Measurements from ENCODE around the gene SMIM44. TPM values are rescaled to one million over a fixed set of nuclear protein-coding genes. Genes with fewer than 3 reads are reported as not detected.

Gene SMIM44
- polyA plus RNA-seq, 1 experiment, result not detected

GRCh38 chr19:3492919-3493318 is 9.7 kb upstream of the SMIM44 start:
- CTCF ChIA-PET, result interaction anchor here (1.2 kb wide), 1 partner anchor 14 kb away, joined by 3 read pairs; no protein-coding TSS in a partner anchor
- Histone ChIP-seq H3K4me3 (ENCODE audit: low read depth, low read length) (no peak overlapping the region), H3K27me3 (ENCODE audit: control insufficient read depth, insufficient read depth, low read length) (no peaks in the 10 kb centered on the region), H3K36me3 (ENCODE audit: control insufficient read depth, insufficient read depth, low read length) (peaks cover 14% of the 10 kb centered on the region)
- no peak for DNase-seq (ENCODE audit: low read depth)
- POLR2A ChIA-PET, result no interaction called here
- no peak for TF ChIP-seq CTCF (IDR thresholded peaks at IDR 0.05; ENCODE audit: insufficient read depth, low read depth, low read length)

- POLR2A ChIA-PET, result no interaction called here
- DNase-seq (ENCODE audit: low read depth), result no peak
- no peaks in the 10 kb centered on the region for H3K27me3 ChIP-seq (ENCODE audit: control insufficient read depth, insufficient read depth, low read length)
- H3K4me3 ChIP-seq (ENCODE audit: low read depth, low read length), result no peak overlapping the region
- no peak for TF ChIP-seq CTCF (IDR thresholded peaks at IDR 0.05; ENCODE audit: insufficient read depth, low read depth, low read length)
- H3K36me3 ChIP-seq (ENCODE audit: control insufficient read depth, insufficient read depth, low read length), result peaks cover 14% of the 10 kb centered on the region
- CTCF ChIA-PET, result interaction anchor here (1.2 kb wide), 1 partner anchor 13 kb away, joined by 3 read pairs; no protein-coding TSS in a partner anchor
Measured at GRCh38 chr19:3492131-3492839, 9.0 kb upstream of the SMIM44 start.

- no peak for TF ChIP-seq CTCF (IDR thresholded peaks at IDR 0.05; ENCODE audit: insufficient read depth, low read depth, low read length)
- no peak overlapping the region for H3K4me3 ChIP-seq (ENCODE audit: low read depth, low read length)
- no peaks in the 10 kb centered on the region for H3K27me3 ChIP-seq (ENCODE audit: control insufficient read depth, insufficient read depth, low read length)
- ChIA-PET POLR2A (no interaction called here), CTCF (interaction anchor here (1.0 to 1.2 kb wide), 2 partner anchors 12 to 19 kb away, joined by 3 read pairs; no protein-coding TSS in a partner anchor)
- peaks cover 14% of the 10 kb centered on the region for H3K36me3 ChIP-seq (ENCODE audit: control insufficient read depth, insufficient read depth, low read length)
- no peak for DNase-seq (ENCODE audit: low read depth)
Measured at GRCh38 chr19:3491396-3492119, 8.3 kb upstream of the SMIM44 start.

- CTCF ChIA-PET, result interaction anchor here (0.8 to 7.2 kb wide), 6 partner anchors 10 to 179 kb away, joined by 3 to 68 read pairs (median 24); no protein-coding TSS in a partner anchor
- POLR2A ChIA-PET, result no interaction called here
- Histone ChIP-seq H3K36me3 (ENCODE audit: control insufficient read depth, insufficient read depth, low read length) (no peaks in the 10 kb centered on the region), H3K4me3 (ENCODE audit: low read depth, low read length) (no peak overlapping the region), H3K27me3 (ENCODE audit: control insufficient read depth, insufficient read depth, low read length) (peaks cover 14% of the 10 kb centered on the region)
- no peak for DNase-seq (ENCODE audit: low read depth)
- no peak for TF ChIP-seq CTCF (IDR thresholded peaks at IDR 0.05; ENCODE audit: insufficient read depth, low read depth, low read length)
Measured at GRCh38 chr19:3482507-3483225, 575 bp downstream of the SMIM44 start.

Data from BJ (cell line).